GM18505 (cell line): ENCODE results near the gene MYOZ3.

Experiments used
- ATAC-seq: cut with Tn5 transposase; IDR thresholded peaks from one replicate; pipeline ENCODE4 v1.9.1; 2021; ENCODE audit not compliant: unreplicated experiment
- POLR2A ChIP-seq: IDR thresholded peaks from 4 replicates; pipeline ENCODE4 v1.6.1; 2011; ENCODE audit warnings: borderline replicate concordance; ENCODE audit not compliant: insufficient read depth, insufficient read length; ENCODE audit errors: extremely low read depth

MYOZ3 gene

DNA sequence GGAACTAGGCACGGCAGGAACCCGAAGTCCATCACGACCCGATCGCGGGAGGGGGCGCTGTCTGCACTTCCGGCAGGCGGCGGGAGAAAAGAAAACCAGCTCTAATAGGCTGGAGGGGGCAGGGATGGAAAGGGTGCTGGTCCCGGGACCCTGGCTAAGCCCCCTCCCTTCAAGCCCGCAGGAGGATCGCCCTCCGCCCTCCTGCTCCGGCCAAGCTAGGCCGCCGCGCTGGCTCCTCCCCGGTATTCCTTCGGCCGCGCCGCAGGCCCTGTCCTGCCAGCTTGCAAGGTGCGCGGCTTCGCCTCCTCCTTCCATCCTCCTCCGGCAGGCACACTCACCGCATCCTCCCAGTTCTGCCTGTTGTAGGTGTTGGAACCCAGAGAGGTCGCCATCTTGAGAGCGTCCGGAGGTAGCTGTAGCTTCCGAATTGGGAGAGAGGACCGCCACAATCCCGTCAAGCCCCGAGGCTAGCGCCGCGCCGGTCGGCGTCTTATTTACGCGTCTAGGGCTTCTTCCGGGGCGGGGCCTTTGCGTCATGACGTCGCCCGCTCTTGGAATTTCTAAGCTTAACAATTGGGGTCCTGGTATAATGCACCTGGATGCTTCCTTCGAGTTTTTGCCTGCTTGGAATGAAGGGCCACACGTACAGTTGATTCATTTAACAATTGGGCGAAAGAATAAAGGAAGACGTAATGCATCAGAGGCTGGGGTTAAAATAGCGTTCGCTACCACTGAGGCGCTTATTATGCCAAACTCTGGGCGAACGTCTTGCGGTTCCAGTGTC lies 39.7 kb downstream of the MYOZ3 start, which contains the start of gene RBM22:
TSS of gene RBM22 (minus strand) at position 469 of the 784 bp plus-strand sequence. CDS start at position 392, 77 bp downstream.
- peak; percentile 85 for TF ChIP-seq POLR2A
- ATAC-seq = peak; percentile 94

- no peak for TF ChIP-seq POLR2A
- ATAC-seq = no peak
Observed at GRCh38 chr5:150703762-150704161, 42.7 kb downstream of the MYOZ3 start.

DNA sequence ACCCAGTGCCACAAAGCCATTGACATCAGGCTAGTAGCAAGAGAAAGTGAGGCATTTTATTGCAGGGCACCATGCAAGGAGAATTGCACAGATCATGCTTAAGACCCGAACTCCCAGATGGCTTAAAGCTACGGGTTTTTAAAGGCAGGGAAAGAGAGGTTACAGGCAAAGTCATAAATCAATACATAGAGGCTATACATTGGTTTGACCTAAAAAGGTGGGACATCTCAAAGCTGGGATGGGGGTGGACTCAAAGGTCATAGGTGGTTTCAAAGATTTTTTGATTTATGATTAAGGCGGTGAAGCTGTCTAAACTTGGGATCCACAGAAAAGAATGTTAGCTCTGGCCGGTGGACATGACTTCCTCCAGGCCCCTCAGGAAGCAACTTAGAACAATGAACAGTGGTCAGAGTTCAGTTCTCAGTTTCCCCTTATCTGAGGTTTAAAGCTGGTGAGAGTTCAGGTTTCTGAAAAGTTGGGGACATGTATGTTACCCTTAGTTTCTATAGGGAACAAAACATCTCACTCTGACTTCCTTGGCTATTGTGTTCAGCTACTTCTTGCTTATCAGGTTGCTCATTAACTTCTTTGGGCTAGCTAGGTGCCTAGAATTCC lies 45.8 kb downstream of the MYOZ3 start:
- ATAC-seq = no peak
- TF ChIP-seq POLR2A = no peak

DNA sequence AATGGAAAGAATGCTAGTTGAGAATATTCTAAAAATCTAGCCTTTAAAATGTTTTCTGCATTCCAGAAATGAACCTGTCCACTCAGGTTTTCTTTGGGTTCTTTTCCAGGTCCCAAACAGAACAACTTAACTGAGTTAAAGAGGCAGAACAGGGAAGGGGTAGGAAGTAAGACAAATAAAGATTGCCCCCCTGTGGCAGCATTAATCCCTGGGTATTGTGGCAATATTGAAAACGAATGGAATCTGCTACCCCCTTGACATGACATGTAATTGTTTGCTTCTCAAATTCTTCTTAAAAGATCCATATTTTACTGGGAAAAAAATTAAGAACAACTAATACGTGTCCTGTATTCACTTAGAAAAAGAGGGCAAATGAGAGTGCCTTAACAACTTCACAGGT lies 49.1 kb downstream of the MYOZ3 start:
- no peak for ATAC-seq
- no peak for TF ChIP-seq POLR2A

DNA sequence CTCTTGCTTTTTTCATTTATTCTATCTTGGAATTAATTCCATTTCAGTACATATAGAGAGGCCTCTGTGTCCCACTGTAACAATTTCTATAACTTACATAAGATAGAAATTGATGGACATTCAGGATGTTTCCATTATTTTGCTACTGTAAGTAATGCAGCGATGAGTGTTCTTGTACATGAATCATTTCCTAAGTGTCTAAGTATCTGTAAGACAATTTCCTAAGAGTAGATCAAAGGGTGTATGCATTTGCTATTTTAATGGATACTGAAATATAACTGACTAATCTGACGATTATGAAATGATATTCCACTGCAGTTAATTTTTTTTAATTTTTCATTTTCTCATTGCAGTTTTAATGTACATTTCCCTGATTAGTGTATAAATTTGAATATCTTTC lies 62.8 kb downstream of the MYOZ3 start:
- no peak for TF ChIP-seq POLR2A
- ATAC-seq = no peak
